HepG2 (cell line): ENCODE results near the gene TERB2. TPM values are rescaled to one million over a fixed set of nuclear protein-coding genes. Genes with fewer than 3 reads are reported as not detected.

Experiments
- NCOR1 ChIP-seq: fragments of 200-600 bp; sonication (generic); IDR thresholded peaks from 2 replicates; pipeline ENCODE4 v1.7.0; 2017; ENCODE audit warnings: antibody characterized with exemption, low read length, borderline replicate concordance
- PAWR ChIP-seq: sonication (generic); formaldehyde crosslinking; IDR thresholded peaks from 2 replicates; pipeline ENCODE4 v1.4.0; 2020; ENCODE audit warnings: missing genetic modification reagents, mild to moderate bottlenecking, borderline replicate concordance
- PHB2 ChIP-seq: fragments of 450-650 bp; IDR thresholded peaks from 2 replicates; pipeline ENCODE4 v1.6.1; 2018; ENCODE audit not compliant: partially characterized antibody
- PRPF4 ChIP-seq: fragments of 200-400 bp; formaldehyde crosslinking; IDR thresholded peaks from 2 replicates; pipeline ENCODE4 v1.6.1; 2016; ENCODE audit warnings: low read length, low read depth; ENCODE audit not compliant: poor library complexity, severe bottlenecking
- RCOR2 ChIP-seq: IDR thresholded peaks from 2 replicates; pipeline ENCODE4 v1.6.1; 2016; ENCODE audit warnings: missing biosample characterization, missing genetic modification reagents
- ZNF614 ChIP-seq: IDR thresholded peaks from 2 replicates; pipeline ENCODE4 v1.6.1; 2018; ENCODE audit warnings: missing biosample characterization, missing genetic modification reagents, inconsistent platforms, borderline replicate concordance
- ZSCAN12 ChIP-seq: sonication (generic); formaldehyde crosslinking; IDR thresholded peaks from 2 replicates; pipeline ENCODE4 v1.9.0; 2021; ENCODE audit warnings: mild to moderate bottlenecking, missing genetic modification reagents
- polyA plus RNA-seq, 8 experiments: library from polyadenylated mRNA; depleted of rRNA in 3 of 8; stranded (reverse) in 7 of 8; unstranded in 1 of 8; fragments of >200 nt; fragmentation: Illumina TruSeq in 4 of 8; extraction: Trizol in 4 of 8; gene quantifications; 2 replicates each; pipeline versions ENCODE4 v1.2.1 to v1.2.3, GENCODE V29; 2011 to 2016; ENCODE audit warnings: low read depth in 4 of 8, missing spikeins in 1 of 8, mixed read lengths in 1 of 8; ENCODE audit not compliant: insufficient read depth in 1 of 8
- total RNA-seq, 5 experiments: library from RNA; depleted of rRNA; stranded (reverse); fragments of >200 nt; fragmentation: Illumina TruSeq; extraction: Trizol; gene quantifications; 2 replicates each; pipeline ENCODE4 v1.2.3, GENCODE V29; 2016; ENCODE audit warnings: low read depth in 1 of 5
- TF ChIP-seq, protein P1 (sequence below): IDR thresholded peaks from 2 replicates; pipeline ENCODE4 v1.6.1; 2016; ENCODE audit warnings: control low read depth
- TF ChIP-seq, protein P2 (sequence below): sonication (generic); formaldehyde crosslinking; IDR thresholded peaks from 2 replicates; pipeline ENCODE4 v1.4.0; 2020; ENCODE audit warnings: missing genetic modification reagents

The TERB2 gene
- total and polyA plus RNA-seq, 2 of the 13 experiments (the other 11 are each of a cell fraction or from before 2014, with no cell fraction given) = not detected

DNA sequence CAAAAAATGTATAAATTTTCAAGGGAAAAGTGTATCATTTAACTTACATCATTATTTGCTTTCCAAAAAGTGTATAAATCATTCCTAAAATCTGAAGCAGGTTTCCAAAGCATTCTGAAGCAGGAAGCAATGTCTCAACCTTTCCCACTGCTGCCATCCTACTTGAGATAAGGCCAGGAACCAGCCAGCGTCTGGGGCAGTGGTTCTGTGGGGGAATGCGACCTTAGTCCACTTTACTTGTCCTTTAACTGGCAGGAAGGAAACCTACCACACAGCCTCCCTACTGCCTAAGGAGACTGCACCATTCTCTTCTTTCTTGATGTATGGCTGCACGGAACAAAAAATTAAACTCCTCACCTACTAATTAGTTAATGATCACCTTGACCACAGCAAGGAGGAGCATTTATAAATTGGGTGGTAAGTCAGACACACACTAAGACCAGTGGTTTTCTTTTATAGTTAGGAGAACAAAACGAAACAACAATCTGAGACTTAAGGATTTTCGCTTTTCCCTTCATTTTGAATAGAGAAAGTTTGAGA lies 70.2 kb downstream of the TERB2 start (continued):
- TF ChIP-seq, protein P1, sequence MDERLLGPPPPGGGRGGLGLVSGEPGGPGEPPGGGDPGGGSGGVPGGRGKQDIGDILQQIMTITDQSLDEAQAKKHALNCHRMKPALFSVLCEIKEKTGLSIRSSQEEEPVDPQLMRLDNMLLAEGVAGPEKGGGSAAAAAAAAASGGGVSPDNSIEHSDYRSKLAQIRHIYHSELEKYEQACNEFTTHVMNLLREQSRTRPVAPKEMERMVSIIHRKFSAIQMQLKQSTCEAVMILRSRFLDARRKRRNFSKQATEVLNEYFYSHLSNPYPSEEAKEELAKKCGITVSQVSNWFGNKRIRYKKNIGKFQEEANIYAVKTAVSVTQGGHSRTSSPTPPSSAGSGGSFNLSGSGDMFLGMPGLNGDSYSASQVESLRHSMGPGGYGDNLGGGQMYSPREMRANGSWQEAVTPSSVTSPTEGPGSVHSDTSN = no peak
- no peak for TF ChIP-seq PAWR (CRISPR knock-in tag)
- TF ChIP-seq NCOR1 = no peak
- TF ChIP-seq PHB2 = no peak
- TF ChIP-seq ZNF614 = no peak
- TF ChIP-seq PRPF4 = no peak
- no peak for TF ChIP-seq ZSCAN12 (CRISPR knock-in tag)
- no peak for TF ChIP-seq RCOR2 (CRISPR knock-in tag)
- TF ChIP-seq, protein P2, sequence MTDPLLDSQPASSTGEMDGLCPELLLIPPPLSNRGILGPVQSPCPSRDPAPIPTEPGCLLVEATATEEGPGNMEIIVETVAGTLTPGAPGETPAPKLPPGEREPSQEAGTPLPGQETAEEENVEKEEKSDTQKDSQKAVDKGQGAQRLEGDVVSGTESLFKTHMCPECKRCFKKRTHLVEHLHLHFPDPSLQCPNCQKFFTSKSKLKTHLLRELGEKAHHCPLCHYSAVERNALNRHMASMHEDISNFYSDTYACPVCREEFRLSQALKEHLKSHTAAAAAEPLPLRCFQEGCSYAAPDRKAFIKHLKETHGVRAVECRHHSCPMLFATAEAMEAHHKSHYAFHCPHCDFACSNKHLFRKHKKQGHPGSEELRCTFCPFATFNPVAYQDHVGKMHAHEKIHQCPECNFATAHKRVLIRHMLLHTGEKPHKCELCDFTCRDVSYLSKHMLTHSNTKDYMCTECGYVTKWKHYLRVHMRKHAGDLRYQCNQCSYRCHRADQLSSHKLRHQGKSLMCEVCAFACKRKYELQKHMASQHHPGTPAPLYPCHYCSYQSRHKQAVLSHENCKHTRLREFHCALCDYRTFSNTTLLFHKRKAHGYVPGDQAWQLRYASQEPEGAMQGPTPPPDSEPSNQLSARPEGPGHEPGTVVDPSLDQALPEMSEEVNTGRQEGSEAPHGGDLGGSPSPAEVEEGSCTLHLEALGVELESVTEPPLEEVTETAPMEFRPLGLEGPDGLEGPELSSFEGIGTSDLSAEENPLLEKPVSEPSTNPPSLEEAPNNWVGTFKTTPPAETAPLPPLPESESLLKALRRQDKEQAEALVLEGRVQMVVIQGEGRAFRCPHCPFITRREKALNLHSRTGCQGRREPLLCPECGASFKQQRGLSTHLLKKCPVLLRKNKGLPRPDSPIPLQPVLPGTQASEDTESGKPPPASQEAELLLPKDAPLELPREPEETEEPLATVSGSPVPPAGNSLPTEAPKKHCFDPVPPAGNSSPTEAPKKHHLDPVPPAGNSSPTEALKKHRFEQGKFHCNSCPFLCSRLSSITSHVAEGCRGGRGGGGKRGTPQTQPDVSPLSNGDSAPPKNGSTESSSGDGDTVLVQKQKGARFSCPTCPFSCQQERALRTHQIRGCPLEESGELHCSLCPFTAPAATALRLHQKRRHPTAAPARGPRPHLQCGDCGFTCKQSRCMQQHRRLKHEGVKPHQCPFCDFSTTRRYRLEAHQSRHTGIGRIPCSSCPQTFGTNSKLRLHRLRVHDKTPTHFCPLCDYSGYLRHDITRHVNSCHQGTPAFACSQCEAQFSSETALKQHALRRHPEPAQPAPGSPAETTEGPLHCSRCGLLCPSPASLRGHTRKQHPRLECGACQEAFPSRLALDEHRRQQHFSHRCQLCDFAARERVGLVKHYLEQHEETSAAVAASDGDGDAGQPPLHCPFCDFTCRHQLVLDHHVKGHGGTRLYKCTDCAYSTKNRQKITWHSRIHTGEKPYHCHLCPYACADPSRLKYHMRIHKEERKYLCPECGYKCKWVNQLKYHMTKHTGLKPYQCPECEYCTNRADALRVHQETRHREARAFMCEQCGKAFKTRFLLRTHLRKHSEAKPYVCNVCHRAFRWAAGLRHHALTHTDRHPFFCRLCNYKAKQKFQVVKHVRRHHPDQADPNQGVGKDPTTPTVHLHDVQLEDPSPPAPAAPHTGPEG (CRISPR knock-in tag) = no peak
